ENCODE results near the gene MRTFA. TPM values are rescaled to one million over a fixed set of nuclear protein-coding genes. Genes with fewer than 3 reads are reported as not detected.

MRTFA gene
- total RNA-seq, 3 donors from 2014 or later (not counting 1 experiment from before 2014, with no cell fraction given) = 81.8 to 91.9 (median 83.5) TPM

GRCh38 chr22:40406063-40406890 lies 230.2 kb downstream of the MRTFA start:
- TF ChIP-seq, protein P1, sequence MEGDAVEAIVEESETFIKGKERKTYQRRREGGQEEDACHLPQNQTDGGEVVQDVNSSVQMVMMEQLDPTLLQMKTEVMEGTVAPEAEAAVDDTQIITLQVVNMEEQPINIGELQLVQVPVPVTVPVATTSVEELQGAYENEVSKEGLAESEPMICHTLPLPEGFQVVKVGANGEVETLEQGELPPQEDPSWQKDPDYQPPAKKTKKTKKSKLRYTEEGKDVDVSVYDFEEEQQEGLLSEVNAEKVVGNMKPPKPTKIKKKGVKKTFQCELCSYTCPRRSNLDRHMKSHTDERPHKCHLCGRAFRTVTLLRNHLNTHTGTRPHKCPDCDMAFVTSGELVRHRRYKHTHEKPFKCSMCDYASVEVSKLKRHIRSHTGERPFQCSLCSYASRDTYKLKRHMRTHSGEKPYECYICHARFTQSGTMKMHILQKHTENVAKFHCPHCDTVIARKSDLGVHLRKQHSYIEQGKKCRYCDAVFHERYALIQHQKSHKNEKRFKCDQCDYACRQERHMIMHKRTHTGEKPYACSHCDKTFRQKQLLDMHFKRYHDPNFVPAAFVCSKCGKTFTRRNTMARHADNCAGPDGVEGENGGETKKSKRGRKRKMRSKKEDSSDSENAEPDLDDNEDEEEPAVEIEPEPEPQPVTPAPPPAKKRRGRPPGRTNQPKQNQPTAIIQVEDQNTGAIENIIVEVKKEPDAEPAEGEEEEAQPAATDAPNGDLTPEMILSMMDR (IDR thresholded peaks at IDR 0.05) = no peak
- DNase-seq = no peak
- no peaks in the 10 kb centered on the region for H3K9me3 ChIP-seq (ENCODE audit: control insufficient read depth, insufficient read depth, low read length)
- Mint-ChIP-seq H3K36me3 (peaks cover 8% of the 10 kb centered on the region), H3K9me3 (no peaks in the 10 kb centered on the region), H3K4me1 (peaks cover 32 to 36% of the 10 kb centered on the region in 2 donors), H3K27me3 (ENCODE audit: low read depth in 2 of 2) (no peaks in the 10 kb centered on the region), H3K4me3 (no peak overlapping the region), H3K27ac (no peak overlapping the region)
- ATAC-seq = no peak
- no peaks in the 10 kb centered on the region for H3K27me3 ChIP-seq (ENCODE audit: control insufficient read depth, insufficient read depth, low read length)
- peaks cover 77% of the 10 kb centered on the region for H3K36me3 ChIP-seq (ENCODE audit: control insufficient read depth, insufficient read depth, low read length)
- intact Hi-C loops (cut with micrococcal nuclease) = no loop called here
- H3K27ac ChIP-seq (ENCODE audit: low read length) = no peak overlapping the region
- H3K4me1 ChIP-seq (ENCODE audit: control insufficient read depth, insufficient read depth, low read length) = peaks cover 44% of the 10 kb centered on the region
- WGBS (ENCODE audit: insufficient coverage) = 95% methylated on average over 31 of the region's 31 CpGs
- no peak overlapping the region for H3K4me3 ChIP-seq (ENCODE audit: low read length)

DNA sequence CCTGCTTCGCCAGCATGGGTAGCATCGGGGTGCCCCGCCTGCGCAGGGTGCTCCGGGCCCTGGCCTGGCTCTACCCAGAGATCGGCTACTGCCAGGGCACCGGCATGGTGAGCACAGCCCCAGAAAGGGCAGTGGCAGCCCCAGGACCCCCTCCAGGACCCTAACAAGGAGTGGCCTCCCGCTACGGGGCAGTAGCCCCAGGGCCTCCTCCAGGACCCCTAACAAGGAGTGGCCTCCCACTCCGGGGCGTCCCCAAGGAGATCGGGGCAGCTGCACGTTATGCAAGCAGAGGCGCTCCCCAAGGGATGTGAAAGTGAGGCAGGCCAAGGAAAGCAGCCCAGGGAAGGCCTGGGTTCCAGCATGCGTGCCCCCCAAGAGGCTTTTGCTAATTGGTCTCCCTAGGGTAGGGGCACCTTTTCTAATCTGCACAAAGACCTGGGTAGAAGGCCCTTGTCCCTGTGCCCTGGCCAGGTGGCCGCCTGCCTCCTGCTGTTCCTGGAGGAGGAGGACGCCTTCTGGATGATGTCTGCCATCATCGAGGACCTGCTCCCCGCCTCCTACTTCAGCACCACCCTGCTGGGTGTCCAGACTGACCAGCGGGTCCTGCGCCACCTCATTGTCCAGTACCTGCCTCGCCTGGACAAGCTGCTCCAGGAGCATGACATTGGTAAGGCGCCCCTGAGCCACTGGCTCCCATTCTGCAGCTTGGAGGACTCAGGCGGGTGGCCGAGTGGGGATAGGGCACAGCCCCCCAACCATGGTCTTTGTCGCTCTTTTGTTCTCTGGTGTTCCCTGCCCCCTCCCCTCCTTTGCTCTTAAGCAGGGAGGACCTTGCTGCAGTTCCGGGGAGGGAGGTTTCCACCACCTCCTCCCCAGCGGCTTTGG lies 231.1 kb downstream of the MRTFA start:
- Mint-ChIP-seq H3K4me1 (peaks cover 41 to 45% of the 10 kb centered on the region in 2 donors), H3K27me3 (ENCODE audit: low read depth in 2 of 2) (no peaks in the 10 kb centered on the region), H3K36me3 (peaks cover 8% of the 10 kb centered on the region), H3K27ac (no peak overlapping the region), H3K4me3 (no peak overlapping the region), H3K9me3 (no peaks in the 10 kb centered on the region)
- TF ChIP-seq, protein P1 (IDR thresholded peaks at IDR 0.05) = no peak
- intact Hi-C loops (cut with micrococcal nuclease) = no loop called here
- no peaks in the 10 kb centered on the region for H3K27me3 ChIP-seq (ENCODE audit: control insufficient read depth, insufficient read depth, low read length)
- DNase-seq (no peak), ATAC-seq (no peak)
- 97% methylated on average over 28 of the region's 28 CpGs for WGBS (ENCODE audit: insufficient coverage)
- peaks cover 53% of the 10 kb centered on the region for H3K4me1 ChIP-seq (ENCODE audit: control insufficient read depth, insufficient read depth, low read length)
- H3K4me3 ChIP-seq (ENCODE audit: low read length) = no peak overlapping the region
- no peaks in the 10 kb centered on the region for H3K9me3 ChIP-seq (ENCODE audit: control insufficient read depth, insufficient read depth, low read length)
- peaks cover 68% of the 10 kb centered on the region for H3K36me3 ChIP-seq (ENCODE audit: control insufficient read depth, insufficient read depth, low read length)
- H3K27ac ChIP-seq (ENCODE audit: low read length) = no peak overlapping the region

DNA sequence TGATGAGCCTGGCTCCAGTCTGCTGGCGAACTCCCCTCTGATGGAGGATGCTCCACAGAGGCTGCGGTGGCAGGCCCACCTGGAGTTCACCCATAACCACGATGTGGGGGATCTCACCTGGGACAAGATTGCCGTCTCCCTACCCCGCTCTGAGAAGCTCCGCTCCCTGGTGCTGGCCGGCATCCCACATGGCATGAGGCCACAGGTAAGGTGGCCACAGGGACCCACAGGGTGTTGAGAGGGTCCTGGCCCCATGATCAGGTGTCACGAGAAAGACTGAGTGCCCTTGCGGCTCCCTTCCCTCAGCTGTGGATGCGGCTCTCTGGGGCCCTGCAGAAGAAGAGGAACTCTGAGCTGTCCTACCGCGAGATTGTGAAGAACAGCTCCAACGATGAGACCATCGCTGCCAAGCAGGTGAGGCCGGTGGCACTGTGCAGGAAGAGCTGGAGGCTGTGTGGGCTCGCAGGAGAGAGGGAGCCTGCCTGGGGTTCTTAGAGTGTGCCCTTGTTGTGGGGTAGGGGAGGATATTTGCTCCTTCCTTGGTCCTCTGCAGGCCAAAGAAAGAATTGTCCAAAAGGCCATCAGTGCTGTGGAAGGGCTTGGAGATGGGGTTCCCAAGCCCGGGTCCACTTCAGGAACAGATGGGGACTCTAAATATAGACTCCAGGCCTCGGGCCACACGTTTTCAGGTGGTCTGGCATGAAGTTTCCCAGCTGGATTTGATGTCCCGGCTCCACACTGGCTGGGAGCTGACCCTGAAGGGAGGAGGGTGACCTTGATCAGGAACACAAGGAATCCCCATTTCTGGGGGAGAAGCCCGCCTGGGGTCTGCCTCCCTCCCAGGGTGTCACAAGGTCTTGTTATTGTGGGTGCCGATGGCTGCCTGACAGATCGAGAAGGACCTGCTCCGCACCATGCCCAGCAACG lies 232.0 kb downstream of the MRTFA start:
- Mint-ChIP-seq H3K4me1 (peaks cover 49 to 54% of the 10 kb centered on the region in 2 donors), H3K4me3 (no peak overlapping the region), H3K9me3 (no peaks in the 10 kb centered on the region), H3K36me3 (peaks cover 8% of the 10 kb centered on the region), H3K27me3 (ENCODE audit: low read depth in 2 of 2) (no peaks in the 10 kb centered on the region), H3K27ac (no peak overlapping the region)
- no peaks in the 10 kb centered on the region for H3K9me3 ChIP-seq (ENCODE audit: control insufficient read depth, insufficient read depth, low read length)
- H3K27ac ChIP-seq (ENCODE audit: low read length) = no peak overlapping the region
- intact Hi-C loops (cut with micrococcal nuclease) = no loop called here
- no peaks in the 10 kb centered on the region for H3K27me3 ChIP-seq (ENCODE audit: control insufficient read depth, insufficient read depth, low read length)
- ATAC-seq = no peak
- WGBS (ENCODE audit: insufficient coverage) = 92% methylated on average over 25 of the region's 25 CpGs
- no peak for DNase-seq
- H3K4me1 ChIP-seq (ENCODE audit: control insufficient read depth, insufficient read depth, low read length) = peaks cover 60% of the 10 kb centered on the region
- H3K4me3 ChIP-seq (ENCODE audit: low read length) = no peak overlapping the region
- TF ChIP-seq, protein P1 (IDR thresholded peaks at IDR 0.05) = no peak
- peaks cover 60% of the 10 kb centered on the region for H3K36me3 ChIP-seq (ENCODE audit: control insufficient read depth, insufficient read depth, low read length)
